K562 (cell line): Measurements from ENCODE around the gene TTLL3.

ENCODE experiments used
- CREB1 ChIP-seq, 2 experiments: sonication (generic) in 1 of 2; formaldehyde crosslinking in 1 of 2; IDR thresholded peaks; 2 replicates each; pipeline versions ENCODE4 v1.6.1 to v1.8.0; 2012 to 2022; ENCODE audit warnings: inconsistent platforms in 1 of 2, mild to moderate bottlenecking in 1 of 2, missing genetic modification reagents in 1 of 2, moderate library complexity in 1 of 2
- DPF2 ChIP-seq: fragments of 450-650 bp; IDR thresholded peaks from 2 replicates; pipeline ENCODE4 v1.6.1; 2016
- E2F8 ChIP-seq: fragments of 450-650 bp; IDR thresholded peaks from 2 replicates; pipeline ENCODE4 v1.7.1; 2018; ENCODE audit warnings: mild to moderate bottlenecking, low read depth; ENCODE audit not compliant: partially characterized antibody
- EP300 ChIP-seq: IDR thresholded peaks from 2 replicates; pipeline ENCODE4 v1.6.1; 2012; ENCODE audit warnings: low read length, improper control_type of control experiment
- FOXA1 ChIP-seq: fragments of 450-650 bp; IDR thresholded peaks from 2 replicates; pipeline ENCODE4 v1.6.1; 2016; ENCODE audit warnings: mild to moderate bottlenecking, borderline replicate concordance
- JUNB ChIP-seq: fragments of 450-650 bp; formaldehyde crosslinking; conservative IDR thresholded peaks from 2 replicates; pipeline ENCODE4 v1.4.0; 2020; ENCODE audit warnings: mild to moderate bottlenecking
- NR2F6 ChIP-seq: fragments of 450-650 bp; formaldehyde crosslinking; IDR thresholded peaks from 2 replicates; pipeline ENCODE4 v1.4.0; 2020; ENCODE audit warnings: mild to moderate bottlenecking
- POLR3A ChIP-seq: IDR thresholded peaks from 2 replicates; pipeline ENCODE4 v1.6.1; 2011; ENCODE audit warnings: borderline replicate concordance, mild to moderate bottlenecking, moderate library complexity; ENCODE audit not compliant: insufficient read length, insufficient read depth; ENCODE audit errors: extremely low read depth
- PPARD ChIP-seq: fragments of 250-450 bp; sonication (Bioruptor Pico); IDR thresholded peaks from 2 replicates; pipeline ENCODE4 v1.8.0; 2022; ENCODE audit warnings: inconsistent platforms, mild to moderate bottlenecking, moderate library complexity
- RAD21 ChIP-seq, 2 experiments: fragments of 250-450 bp in 1 of 2; fragments of 450-650 bp in 1 of 2; sonication (Bioruptor Pico) in 1 of 2; formaldehyde crosslinking in 1 of 2; IDR thresholded peaks in 1 of 2; conservative IDR thresholded peaks in 1 of 2; 2 replicates each; pipeline versions ENCODE4 v1.4.0 to v1.8.0; 2020 to 2022; ENCODE audit warnings: mild to moderate bottlenecking in 2 of 2, moderate library complexity in 1 of 2
- TF ChIP-seq, protein P1 (sequence below): fragments of 150-350 bp; IDR thresholded peaks from 2 replicates; pipeline ENCODE4 v1.6.1; 2014; ENCODE audit warnings: low read depth, mild to moderate bottlenecking, low read length, borderline replicate concordance

DNA sequence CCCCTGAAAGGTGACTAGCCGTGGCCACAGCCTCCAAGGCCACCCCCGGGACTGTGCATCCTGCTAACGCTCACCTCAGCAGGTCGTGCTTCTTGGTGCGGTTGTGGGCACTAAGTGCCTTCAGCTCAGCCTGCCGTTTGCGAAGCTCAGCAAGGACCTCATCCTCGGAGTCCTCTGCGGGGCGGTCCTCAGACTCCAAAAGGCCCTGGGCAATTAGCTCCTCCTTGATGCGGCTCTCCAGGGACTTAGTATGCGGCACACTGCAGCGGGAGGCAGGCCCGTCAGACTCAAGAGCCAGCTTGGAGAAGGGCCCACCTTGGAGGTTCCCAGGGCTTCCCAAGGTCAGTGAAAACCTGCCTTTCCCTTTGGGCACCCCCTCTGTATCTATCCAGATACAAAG is 26.1 kb upstream of the TTLL3 start:
- TF ChIP-seq CREB1 (IDR thresholded peaks at IDR 0.05), result no peak
- no peak for TF ChIP-seq CREB1 (CRISPR knock-in tag; IDR thresholded peaks at IDR 0.05)
- no peak for TF ChIP-seq NR2F6 (CRISPR knock-in tag)
- no peak for TF ChIP-seq RAD21 (CRISPR knock-in tag; conservative IDR thresholded peaks at IDR 0.05 in 1 of 2, IDR thresholded peaks at IDR 0.05 in 1 of 2)
- TF ChIP-seq PPARD (CRISPR knock-in tag), result no peak
- no peak for TF ChIP-seq FOXA1
- TF ChIP-seq POLR3A, result no peak
- no peak for TF ChIP-seq EP300
- no peak for TF ChIP-seq E2F8
- TF ChIP-seq, protein P1, sequence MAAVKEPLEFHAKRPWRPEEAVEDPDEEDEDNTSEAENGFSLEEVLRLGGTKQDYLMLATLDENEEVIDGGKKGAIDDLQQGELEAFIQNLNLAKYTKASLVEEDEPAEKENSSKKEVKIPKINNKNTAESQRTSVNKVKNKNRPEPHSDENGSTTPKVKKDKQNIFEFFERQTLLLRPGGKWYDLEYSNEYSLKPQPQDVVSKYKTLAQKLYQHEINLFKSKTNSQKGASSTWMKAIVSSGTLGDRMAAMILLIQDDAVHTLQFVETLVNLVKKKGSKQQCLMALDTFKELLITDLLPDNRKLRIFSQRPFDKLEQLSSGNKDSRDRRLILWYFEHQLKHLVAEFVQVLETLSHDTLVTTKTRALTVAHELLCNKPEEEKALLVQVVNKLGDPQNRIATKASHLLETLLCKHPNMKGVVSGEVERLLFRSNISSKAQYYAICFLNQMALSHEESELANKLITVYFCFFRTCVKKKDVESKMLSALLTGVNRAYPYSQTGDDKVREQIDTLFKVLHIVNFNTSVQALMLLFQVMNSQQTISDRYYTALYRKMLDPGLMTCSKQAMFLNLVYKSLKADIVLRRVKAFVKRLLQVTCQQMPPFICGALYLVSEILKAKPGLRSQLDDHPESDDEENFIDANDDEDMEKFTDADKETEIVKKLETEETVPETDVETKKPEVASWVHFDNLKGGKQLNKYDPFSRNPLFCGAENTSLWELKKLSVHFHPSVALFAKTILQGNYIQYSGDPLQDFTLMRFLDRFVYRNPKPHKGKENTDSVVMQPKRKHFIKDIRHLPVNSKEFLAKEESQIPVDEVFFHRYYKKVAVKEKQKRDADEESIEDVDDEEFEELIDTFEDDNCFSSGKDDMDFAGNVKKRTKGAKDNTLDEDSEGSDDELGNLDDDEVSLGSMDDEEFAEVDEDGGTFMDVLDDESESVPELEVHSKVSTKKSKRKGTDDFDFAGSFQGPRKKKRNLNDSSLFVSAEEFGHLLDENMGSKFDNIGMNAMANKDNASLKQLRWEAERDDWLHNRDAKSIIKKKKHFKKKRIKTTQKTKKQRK, result no peak
- TF ChIP-seq JUNB (CRISPR knock-in tag), result no peak
- no peak for TF ChIP-seq DPF2
